ENCODE results near the gene FBXL16.

Gene FBXL16

DNA sequence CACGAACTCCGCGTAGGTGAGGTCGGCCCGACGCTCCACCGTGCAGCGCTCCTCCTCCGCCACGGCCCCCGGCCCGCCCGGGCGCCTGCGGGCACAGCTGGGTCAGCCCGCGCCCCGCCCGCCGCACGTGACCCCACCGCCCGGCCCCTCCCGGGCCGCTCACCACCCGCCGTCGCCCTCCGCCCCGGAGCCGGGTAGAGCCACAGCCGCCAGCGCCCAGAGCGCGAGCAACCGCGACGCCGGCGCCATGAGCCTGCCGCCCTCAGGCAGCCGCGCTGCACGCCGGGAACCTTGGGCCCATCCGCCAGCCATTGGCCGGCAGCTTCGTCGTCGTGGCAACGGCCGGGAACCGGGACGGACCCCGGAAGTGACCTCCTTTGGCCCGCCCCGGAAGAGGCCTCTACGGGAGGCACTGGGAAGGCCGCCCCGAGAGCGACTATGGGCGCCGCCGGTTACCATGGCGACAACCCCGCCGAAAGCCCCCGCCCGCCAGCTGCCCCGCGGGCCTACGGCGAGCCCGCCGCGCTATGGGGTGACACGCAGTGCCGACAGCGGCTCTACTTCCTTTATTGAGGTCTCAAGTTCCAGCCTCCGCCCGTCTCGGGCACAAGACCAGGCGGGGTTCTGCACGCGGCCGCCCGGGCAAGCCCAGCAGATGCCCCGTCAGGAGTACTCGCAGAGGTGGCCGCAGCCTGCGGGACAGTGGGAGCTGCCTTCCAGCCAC, 21.4 kb downstream of the FBXL16 start, which contains the start of gene JMJD8 (continued):
- TF ChIP-seq, protein P1, sequence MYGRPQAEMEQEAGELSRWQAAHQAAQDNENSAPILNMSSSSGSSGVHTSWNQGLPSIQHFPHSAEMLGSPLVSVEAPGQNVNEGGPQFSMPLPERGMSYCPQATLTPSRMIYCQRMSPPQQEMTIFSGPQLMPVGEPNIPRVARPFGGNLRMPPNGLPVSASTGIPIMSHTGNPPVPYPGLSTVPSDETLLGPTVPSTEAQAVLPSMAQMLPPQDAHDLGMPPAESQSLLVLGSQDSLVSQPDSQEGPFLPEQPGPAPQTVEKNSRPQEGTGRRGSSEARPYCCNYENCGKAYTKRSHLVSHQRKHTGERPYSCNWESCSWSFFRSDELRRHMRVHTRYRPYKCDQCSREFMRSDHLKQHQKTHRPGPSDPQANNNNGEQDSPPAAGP (tag by site-specific recombination; IDR thresholded peaks at IDR 0.05): peak; percentile 93
- TF ChIP-seq ZNF391 (tag by site-specific recombination; IDR thresholded peaks at IDR 0.05; ENCODE audit: borderline replicate concordance, low read depth) (no peak), SP2 (tag by site-specific recombination; IDR thresholded peaks at IDR 0.05) (peak; percentile 95), ZNF677 (tag by site-specific recombination; IDR thresholded peaks at IDR 0.05) (0 out of 2 replicates have a peak, but pooled peaks have one; percentile 43), KLF8 (tag by site-specific recombination; IDR thresholded peaks at IDR 0.05) (peak; percentile 26; the same call in 1 of the 2 replicates), ZNF501 (tag by site-specific recombination; IDR thresholded peaks at IDR 0.05) (no peak), ZEB2 (tag by site-specific recombination; IDR thresholded peaks at IDR 0.05) (peak; percentile 43), MYNN (tag by site-specific recombination; IDR thresholded peaks at IDR 0.05; ENCODE audit: borderline replicate concordance) (peak; percentile 60; the same call in 1 of the 2 replicates)
- TF ChIP-seq, protein P2, sequence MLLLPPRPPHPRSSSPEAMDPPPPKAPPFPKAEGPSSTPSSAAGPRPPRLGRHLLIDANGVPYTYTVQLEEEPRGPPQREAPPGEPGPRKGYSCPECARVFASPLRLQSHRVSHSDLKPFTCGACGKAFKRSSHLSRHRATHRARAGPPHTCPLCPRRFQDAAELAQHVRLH (tag by site-specific recombination; IDR thresholded peaks at IDR 0.05): no peak
- TF ChIP-seq, protein P3, sequence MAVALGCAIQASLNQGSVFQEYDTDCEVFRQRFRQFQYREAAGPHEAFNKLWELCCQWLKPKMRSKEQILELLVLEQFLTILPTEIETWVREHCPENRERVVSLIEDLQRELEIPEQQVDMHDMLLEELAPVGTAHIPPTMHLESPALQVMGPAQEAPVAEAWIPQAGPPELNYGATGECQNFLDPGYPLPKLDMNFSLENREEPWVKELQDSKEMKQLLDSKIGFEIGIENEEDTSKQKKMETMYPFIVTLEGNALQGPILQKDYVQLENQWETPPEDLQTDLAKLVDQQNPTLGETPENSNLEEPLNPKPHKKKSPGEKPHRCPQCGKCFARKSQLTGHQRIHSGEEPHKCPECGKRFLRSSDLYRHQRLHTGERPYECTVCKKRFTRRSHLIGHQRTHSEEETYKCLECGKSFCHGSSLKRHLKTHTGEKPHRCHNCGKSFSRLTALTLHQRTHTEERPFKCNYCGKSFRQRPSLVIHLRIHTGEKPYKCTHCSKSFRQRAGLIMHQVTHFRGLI (tag by site-specific recombination; IDR thresholded peaks at IDR 0.05): peak; percentile 58; the same call in 1 of the 2 replicates
- TF ChIP-seq, protein P4, sequence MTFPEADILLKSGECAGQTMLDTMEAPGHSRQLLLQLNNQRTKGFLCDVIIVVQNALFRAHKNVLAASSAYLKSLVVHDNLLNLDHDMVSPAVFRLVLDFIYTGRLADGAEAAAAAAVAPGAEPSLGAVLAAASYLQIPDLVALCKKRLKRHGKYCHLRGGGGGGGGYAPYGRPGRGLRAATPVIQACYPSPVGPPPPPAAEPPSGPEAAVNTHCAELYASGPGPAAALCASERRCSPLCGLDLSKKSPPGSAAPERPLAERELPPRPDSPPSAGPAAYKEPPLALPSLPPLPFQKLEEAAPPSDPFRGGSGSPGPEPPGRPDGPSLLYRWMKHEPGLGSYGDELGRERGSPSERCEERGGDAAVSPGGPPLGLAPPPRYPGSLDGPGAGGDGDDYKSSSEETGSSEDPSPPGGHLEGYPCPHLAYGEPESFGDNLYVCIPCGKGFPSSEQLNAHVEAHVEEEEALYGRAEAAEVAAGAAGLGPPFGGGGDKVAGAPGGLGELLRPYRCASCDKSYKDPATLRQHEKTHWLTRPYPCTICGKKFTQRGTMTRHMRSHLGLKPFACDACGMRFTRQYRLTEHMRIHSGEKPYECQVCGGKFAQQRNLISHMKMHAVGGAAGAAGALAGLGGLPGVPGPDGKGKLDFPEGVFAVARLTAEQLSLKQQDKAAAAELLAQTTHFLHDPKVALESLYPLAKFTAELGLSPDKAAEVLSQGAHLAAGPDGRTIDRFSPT (tag by site-specific recombination; IDR thresholded peaks at IDR 0.05): peak; percentile 71

DNA sequence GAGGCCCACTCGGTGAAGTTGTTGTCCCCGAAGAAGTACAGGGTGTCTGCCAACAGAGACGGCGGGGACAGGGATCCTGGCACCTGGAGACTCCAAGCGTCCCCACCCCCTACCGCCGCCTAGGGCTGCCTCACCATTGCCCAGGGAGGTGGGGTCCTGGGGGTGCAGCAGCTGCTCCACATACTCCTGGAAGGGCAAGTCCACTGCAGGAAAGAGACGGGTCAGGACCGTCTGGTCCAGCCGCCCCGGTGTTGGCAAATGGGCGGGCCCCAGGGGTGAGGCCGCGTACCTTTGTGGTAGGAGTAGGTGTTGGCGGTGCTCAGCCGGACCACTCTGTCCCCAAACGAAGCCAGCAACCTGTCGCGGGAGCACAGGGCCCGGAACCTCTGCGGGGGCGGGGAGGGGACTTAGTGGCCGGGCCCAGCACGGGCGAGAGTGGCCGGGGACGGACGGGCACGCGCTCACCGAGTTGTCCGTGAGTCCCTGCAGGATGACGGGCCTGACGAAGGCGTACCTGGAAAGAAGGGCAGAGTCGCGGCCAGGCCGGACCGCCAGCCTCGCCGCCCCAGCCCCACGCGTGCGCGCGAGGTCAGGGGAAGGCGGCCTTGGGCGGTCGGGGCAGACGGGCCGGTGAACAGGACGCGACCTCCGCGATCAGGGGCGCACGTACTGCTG, 22.1 kb downstream of the FBXL16 start:
- H3K9me3 ChIP-seq (ENCODE audit: control insufficient read depth, insufficient read depth, low read depth, low read length): no peaks in the 10 kb centered on the region
- ChIA-PET CTCF (interaction anchor here (0.8 kb wide), 1 partner anchor 102 kb away, joined by 3 read pairs; no protein-coding TSS in a partner anchor), POLR2A (interaction anchor here (0.6 to 5.4 kb wide), 10 partner anchors 8 to 448 kb away, joined by 3 to 57 read pairs (median 4); partner anchors contain the start of genes CCDC78, FAM234A, HAGHL and METTL26)
- H3K27ac ChIP-seq (ENCODE audit: extremely low read depth, low read depth, low read length): peak overlapping the region; percentile 97
- H3K4me1 ChIP-seq (ENCODE audit: control insufficient read depth, insufficient read depth, low read length): peaks cover 14% of the 10 kb centered on the region; the same call in 1 of the 2 replicates
- H3K36me3 ChIP-seq (ENCODE audit: control insufficient read depth in 2 of 2, insufficient read depth in 1 of 2, low read length in 2 of 2): peaks cover 3 to 63% of the 10 kb centered on the region in 2 experiments; a peak in 1 of 3 replicates
- H3K4me3 ChIP-seq (ENCODE audit: low read depth, low read length): peak overlapping the region; percentile 68
- TF ChIP-seq ZFHX2 (tag by site-specific recombination; conservative IDR thresholded peaks at IDR 0.05): peak; percentile 85
- no peak for TF ChIP-seq ZNF221 (tag by site-specific recombination; IDR thresholded peaks at IDR 0.05; ENCODE audit: borderline replicate concordance)
- no peak for TF ChIP-seq ZNF211 (tag by site-specific recombination; IDR thresholded peaks at IDR 0.05; ENCODE audit: low read depth)
- TF ChIP-seq, protein P5, sequence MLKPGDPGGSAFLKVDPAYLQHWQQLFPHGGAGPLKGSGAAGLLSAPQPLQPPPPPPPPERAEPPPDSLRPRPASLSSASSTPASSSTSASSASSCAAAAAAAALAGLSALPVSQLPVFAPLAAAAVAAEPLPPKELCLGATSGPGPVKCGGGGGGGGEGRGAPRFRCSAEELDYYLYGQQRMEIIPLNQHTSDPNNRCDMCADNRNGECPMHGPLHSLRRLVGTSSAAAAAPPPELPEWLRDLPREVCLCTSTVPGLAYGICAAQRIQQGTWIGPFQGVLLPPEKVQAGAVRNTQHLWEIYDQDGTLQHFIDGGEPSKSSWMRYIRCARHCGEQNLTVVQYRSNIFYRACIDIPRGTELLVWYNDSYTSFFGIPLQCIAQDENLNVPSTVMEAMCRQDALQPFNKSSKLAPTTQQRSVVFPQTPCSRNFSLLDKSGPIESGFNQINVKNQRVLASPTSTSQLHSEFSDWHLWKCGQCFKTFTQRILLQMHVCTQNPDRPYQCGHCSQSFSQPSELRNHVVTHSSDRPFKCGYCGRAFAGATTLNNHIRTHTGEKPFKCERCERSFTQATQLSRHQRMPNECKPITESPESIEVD (tag by site-specific recombination; IDR thresholded peaks at IDR 0.05): no peak
- no peak for TF ChIP-seq ZNF558 (tag by site-specific recombination; IDR thresholded peaks at IDR 0.05)
- TF ChIP-seq BCL11A (tag by site-specific recombination; IDR thresholded peaks at IDR 0.05; ENCODE audit: low read depth): peak; percentile 97
- no peak for TF ChIP-seq ZNF768 (tag by site-specific recombination; IDR thresholded peaks at IDR 0.05)
- TF ChIP-seq ZNF132 (tag by site-specific recombination; IDR thresholded peaks at IDR 0.05; ENCODE audit: borderline replicate concordance): no peak
- no peak for TF ChIP-seq ZNF670 (tag by site-specific recombination; IDR thresholded peaks at IDR 0.05; ENCODE audit: low read depth)
- peak; percentile 4; the same call in 1 of the 2 replicates for TF ChIP-seq GFI1B (tag by site-specific recombination; IDR thresholded peaks at IDR 0.05)
- TF ChIP-seq ZNF514 (tag by site-specific recombination; IDR thresholded peaks at IDR 0.05): no peak
- TF ChIP-seq ZNF223 (tag by site-specific recombination; IDR thresholded peaks at IDR 0.05): no peak
- TF ChIP-seq, protein P6, sequence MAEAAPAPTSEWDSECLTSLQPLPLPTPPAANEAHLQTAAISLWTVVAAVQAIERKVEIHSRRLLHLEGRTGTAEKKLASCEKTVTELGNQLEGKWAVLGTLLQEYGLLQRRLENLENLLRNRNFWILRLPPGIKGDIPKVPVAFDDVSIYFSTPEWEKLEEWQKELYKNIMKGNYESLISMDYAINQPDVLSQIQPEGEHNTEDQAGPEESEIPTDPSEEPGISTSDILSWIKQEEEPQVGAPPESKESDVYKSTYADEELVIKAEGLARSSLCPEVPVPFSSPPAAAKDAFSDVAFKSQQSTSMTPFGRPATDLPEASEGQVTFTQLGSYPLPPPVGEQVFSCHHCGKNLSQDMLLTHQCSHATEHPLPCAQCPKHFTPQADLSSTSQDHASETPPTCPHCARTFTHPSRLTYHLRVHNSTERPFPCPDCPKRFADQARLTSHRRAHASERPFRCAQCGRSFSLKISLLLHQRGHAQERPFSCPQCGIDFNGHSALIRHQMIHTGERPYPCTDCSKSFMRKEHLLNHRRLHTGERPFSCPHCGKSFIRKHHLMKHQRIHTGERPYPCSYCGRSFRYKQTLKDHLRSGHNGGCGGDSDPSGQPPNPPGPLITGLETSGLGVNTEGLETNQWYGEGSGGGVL (tag by site-specific recombination; IDR thresholded peaks at IDR 0.05): peak; percentile 42; the same call in 1 of the 2 replicates
- no peak; the same call in 1 of the 2 replicates for TF ChIP-seq KLF10 (tag by site-specific recombination; IDR thresholded peaks at IDR 0.05)

All from HEK293 (cell line).